Left ventricle myocardium inferior (tissue), 1 donor: ENCODE measurements around the gene CDH12. TPM values are rescaled to one million over a fixed set of nuclear protein-coding genes. Genes with fewer than 3 reads are reported as not detected.

ENCODE experiments used
- DNase-seq: peaks from one replicate; pipeline ENCODE4 v3.0.0-alpha.2; 2020
- H3K27ac ChIP-seq: fragments of 200-600 bp; replicated peaks from 2 replicates; pipeline ENCODE4 v1.8.0; 2021
- H3K27me3 ChIP-seq: fragments of 200-600 bp; 2 replicates; pipeline ENCODE4 v1.8.0; 2021; ENCODE audit warnings: low read depth
- H3K36me3 ChIP-seq: fragments of 200-600 bp; 2 replicates; pipeline ENCODE4 v1.8.0; 2021
- H3K4me1 ChIP-seq: fragments of 200-600 bp; 2 replicates; pipeline ENCODE4 v1.8.0; 2021
- H3K4me3 ChIP-seq: fragments of 200-600 bp; 2 replicates; pipeline ENCODE4 v1.8.0; 2021; ENCODE audit warnings: mild to moderate bottlenecking, moderate library complexity
- H3K9me3 ChIP-seq: fragments of 200-600 bp; replicated peaks from 2 replicates; pipeline ENCODE4 v1.8.0; 2021
- CTCF ChIP-seq: fragments of 200-600 bp; IDR thresholded peaks from 2 replicates; pipeline ENCODE4 v1.8.0; 2021; ENCODE audit warnings: antibody characterized with exemption, mild to moderate bottlenecking, borderline replicate concordance
- intact Hi-C: fragments of 100-400 bp; cut with micrococcal nuclease; formaldehyde crosslinking; loops from one replicate; pipeline ENCODE4 v1.11.0; 2022
- total RNA-seq: library from RNA; stranded (reverse); fragmentation: NEBNext Ultra II Directional; extraction: Animal tissue kit (Norgen Biotek cat#: 25700); gene quantifications from one replicate; pipeline ENCODE4 v1.2.1, GENCODE V29; 2021
- donor health status: DM: no; HTN: yes; CAD: no; lungs with severe emphysema.

Gene CDH12
- total RNA-seq, 1 donor from 2014 or later, result not detected

DNA sequence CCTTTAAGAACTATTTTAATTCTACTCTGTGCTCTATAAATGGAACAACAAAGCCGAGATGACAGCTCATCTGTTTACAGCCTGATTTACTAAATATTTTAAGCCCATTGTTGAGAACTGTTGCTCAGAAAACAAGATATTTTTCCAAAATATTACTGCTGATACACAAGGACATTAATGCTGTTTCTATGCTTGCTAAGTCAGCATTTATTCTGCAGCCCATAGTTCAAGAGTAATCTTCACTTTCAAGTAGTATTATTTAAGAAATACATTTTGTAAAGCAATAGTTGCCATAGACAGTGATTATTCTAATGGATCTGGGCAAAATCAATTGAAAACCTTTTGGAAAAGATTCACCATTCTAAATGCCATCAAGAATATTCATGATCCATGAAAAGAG, 208.3 kb downstream of the CDH12 start:
- Histone ChIP-seq H3K27ac (no peak overlapping the region), H3K27me3 (no peaks in the 10 kb centered on the region), H3K4me1 (no peaks in the 10 kb centered on the region), H3K9me3 (peaks cover 2% of the 10 kb centered on the region), H3K4me3 (no peak overlapping the region), H3K36me3 (no peaks in the 10 kb centered on the region)
- TF ChIP-seq CTCF, result no peak
- DNase-seq, result no peak
- intact Hi-C loops, result no loop called here

- Histone ChIP-seq H3K9me3 (peaks cover 2% of the 10 kb centered on the region), H3K27ac (no peak overlapping the region), H3K4me1 (no peaks in the 10 kb centered on the region), H3K36me3 (no peaks in the 10 kb centered on the region), H3K27me3 (no peaks in the 10 kb centered on the region), H3K4me3 (no peak overlapping the region)
- no peak for TF ChIP-seq CTCF
- no peak for DNase-seq
- intact Hi-C loops, result no loop called here
These were observed 209.8 kb downstream of the CDH12 start for GRCh38 chr5:22643356-22643755.

DNA sequence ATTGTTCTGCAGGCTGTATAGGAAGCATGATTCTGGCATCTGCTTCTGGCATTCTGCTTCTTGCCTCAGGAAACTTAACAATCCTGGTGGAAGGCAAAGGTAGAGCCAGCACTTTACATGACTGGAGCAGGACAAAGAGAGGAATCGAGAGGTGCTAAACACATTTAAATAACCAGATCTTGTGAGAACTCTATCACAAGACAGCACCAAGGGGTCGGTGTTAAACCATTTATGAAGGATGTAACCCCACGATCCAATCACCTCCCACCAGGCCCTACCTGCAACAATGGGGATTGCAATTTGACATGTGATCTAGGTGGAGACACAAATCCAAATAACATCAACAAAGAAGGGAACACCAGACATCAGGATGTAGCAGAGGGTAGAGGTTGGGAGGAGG, 221.5 kb downstream of the CDH12 start:
- Histone ChIP-seq H3K4me1 (no peaks in the 10 kb centered on the region), H3K4me3 (no peak overlapping the region), H3K36me3 (no peaks in the 10 kb centered on the region), H3K9me3 (peaks cover 4% of the 10 kb centered on the region), H3K27ac (no peak overlapping the region), H3K27me3 (no peaks in the 10 kb centered on the region)
- DNase-seq, result no peak
- intact Hi-C loops, result no loop called here
- no peak for TF ChIP-seq CTCF

DNA sequence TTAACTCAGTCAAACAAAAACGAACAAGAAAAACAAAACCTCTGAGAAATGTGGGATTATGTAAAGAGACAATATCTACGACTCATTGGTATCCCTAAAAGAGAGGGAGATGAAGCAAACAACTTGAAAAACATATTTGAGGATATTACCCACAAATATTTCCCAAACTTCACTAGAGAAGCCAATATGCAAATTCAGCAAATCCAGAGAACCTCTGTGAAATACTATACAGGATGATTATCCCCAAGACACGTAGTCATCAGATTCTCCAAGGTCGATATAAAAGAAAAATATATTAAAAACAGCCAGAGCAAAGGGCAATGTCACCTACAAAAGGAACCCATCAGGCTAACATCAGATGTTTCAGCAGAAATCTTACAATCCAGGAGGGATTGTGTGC, 226.1 kb downstream of the CDH12 start:
- DNase-seq, result no peak
- TF ChIP-seq CTCF, result no peak
- no peaks in the 10 kb centered on the region for H3K36me3 ChIP-seq
- intact Hi-C loops, result no loop called here
- H3K27me3 ChIP-seq, result no peaks in the 10 kb centered on the region
- no peak overlapping the region for H3K27ac ChIP-seq
- no peaks in the 10 kb centered on the region for H3K4me1 ChIP-seq
- peaks cover 34% of the 10 kb centered on the region for H3K9me3 ChIP-seq
- no peak overlapping the region for H3K4me3 ChIP-seq

DNA sequence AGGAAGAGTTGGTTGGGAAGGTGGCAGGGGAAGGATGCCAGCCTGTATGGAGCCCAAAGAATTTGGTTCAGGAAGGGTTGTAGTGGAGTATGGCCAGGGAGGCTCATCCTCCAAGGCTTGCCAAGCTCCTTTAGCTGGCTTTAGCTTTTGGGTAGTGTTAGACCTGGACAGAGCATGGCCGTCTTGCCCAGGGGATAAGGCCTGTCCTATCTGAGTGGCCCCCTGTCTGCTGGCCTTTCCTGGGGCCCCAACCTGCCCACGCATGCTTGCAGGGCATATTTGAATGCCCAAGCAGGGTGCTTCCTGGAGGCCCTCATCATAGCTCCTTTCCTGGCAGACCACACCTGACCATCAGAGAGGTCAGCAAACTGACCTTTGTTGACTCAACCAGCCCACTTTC, 227.7 kb downstream of the CDH12 start:
- Histone ChIP-seq H3K27me3 (no peaks in the 10 kb centered on the region), H3K36me3 (no peaks in the 10 kb centered on the region), H3K4me3 (no peak overlapping the region), H3K4me1 (no peaks in the 10 kb centered on the region), H3K27ac (no peak overlapping the region), H3K9me3 (peaks cover 34% of the 10 kb centered on the region)
- no peak for DNase-seq
- intact Hi-C loops, result no loop called here
- TF ChIP-seq CTCF, result no peak

GRCh38 chr5:22621084-22621483, 232.1 kb downstream of the CDH12 start:
- no peak overlapping the region for H3K27ac ChIP-seq
- TF ChIP-seq CTCF, result no peak
- intact Hi-C loops, result no loop called here

More at GRCh38 chr5:22621084-22621483, 232.1 kb downstream of the CDH12 start:
- Histone ChIP-seq H3K36me3 (no peaks in the 10 kb centered on the region), H3K27me3 (no peaks in the 10 kb centered on the region), H3K4me3 (no peak overlapping the region), H3K9me3 (peaks cover 31% of the 10 kb centered on the region), H3K4me1 (no peaks in the 10 kb centered on the region)
- DNase-seq, result no peak
